Measurements from ENCODE around the gene SMYD2.
"Not testable (repeated sequence)": the region's sequence is repeated elsewhere in the genome, so short reads cannot be mapped to it uniquely, and the experiment has no call there.

SMYD2 gene

DNA sequence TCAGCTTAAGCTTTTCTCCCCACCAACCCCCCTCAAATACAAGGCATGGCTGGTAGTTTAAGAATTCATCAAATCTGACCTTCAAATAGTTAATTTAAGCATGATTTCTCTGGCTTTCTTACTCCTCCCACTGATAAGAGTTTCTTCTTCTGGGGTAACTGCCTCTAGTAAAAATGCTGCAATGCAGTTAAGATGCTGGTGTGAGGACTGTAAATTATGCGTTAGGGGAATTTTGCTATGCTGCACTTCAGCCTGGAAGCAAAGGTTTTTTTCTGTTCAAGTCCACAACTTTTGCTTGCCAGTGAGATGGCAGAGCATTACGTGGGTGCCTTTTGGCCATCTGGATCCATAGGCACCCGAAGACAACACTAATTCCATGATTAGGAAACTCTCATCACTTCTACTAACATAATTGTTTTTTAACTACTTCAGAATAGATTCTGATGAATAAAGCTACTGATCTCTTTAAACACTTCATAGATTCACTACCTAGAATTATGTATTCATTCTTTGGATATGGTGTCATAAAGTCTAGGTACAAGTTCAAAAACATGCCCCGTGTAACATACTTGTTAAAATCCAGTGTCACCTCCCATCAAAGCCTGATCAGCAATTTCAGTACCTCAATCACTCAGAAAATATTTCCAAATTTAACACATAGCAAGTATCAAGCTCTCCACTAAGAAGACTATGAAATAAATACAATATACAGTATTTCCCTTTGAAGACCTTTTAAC lies 8.8 kb upstream of the SMYD2 start:
- DNase-seq (ENCODE audit: extremely low read depth, low read depth), result no peak
- TF ChIP-seq, protein P1, sequence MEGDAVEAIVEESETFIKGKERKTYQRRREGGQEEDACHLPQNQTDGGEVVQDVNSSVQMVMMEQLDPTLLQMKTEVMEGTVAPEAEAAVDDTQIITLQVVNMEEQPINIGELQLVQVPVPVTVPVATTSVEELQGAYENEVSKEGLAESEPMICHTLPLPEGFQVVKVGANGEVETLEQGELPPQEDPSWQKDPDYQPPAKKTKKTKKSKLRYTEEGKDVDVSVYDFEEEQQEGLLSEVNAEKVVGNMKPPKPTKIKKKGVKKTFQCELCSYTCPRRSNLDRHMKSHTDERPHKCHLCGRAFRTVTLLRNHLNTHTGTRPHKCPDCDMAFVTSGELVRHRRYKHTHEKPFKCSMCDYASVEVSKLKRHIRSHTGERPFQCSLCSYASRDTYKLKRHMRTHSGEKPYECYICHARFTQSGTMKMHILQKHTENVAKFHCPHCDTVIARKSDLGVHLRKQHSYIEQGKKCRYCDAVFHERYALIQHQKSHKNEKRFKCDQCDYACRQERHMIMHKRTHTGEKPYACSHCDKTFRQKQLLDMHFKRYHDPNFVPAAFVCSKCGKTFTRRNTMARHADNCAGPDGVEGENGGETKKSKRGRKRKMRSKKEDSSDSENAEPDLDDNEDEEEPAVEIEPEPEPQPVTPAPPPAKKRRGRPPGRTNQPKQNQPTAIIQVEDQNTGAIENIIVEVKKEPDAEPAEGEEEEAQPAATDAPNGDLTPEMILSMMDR (IDR thresholded peaks at IDR 0.05; ENCODE audit: low read depth, low read length), result no peak

DNA sequence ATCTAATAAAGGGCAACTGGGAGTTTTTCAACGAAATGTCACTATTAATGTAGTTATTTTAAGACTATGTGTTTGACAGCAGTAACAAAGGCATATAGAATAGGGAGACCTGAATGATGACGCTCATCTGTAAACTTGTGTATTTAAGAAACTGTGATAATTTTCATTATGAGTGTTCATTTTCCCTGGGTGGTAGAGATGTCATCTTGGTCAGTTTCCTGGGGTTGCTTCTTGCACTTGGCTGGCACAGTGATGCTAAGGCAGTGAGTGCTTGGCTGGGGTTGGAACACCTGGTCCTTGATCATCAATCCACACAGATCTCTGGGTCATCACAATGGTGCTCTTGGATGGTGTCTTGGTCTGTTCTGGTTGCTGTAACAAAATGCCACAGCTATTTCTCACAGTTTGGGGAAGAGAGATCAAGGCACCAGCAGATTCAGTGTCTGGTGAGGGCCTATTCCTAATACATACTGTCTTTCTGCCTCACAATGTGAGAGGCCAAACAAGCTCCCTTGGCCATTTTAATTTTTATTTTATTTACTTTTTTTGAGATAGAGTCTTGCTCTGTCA lies 7.9 kb upstream of the SMYD2 start:
- TF ChIP-seq, protein P1 (IDR thresholded peaks at IDR 0.05; ENCODE audit: low read depth, low read length), result no peak
- DNase-seq (ENCODE audit: extremely low read depth, low read depth), result no peak

DNA sequence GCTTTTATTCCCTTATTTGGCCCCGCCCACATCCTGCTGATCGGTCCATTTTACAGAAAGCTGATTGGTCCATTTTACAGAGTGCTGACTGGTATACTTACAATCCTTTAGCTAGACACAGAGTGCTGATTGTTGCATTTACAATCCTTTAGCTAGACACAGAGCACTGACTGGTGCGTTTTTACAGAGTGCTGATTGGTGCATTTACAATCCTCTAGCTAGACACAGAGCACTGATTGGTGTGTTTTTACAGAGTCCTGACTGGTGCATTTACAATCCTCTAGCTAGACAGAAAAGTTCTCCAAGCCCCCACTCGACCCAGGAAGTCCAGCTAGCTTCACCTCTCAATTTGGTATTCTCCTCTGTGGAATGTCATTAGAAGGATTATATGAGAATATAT lies 5.3 kb upstream of the SMYD2 start:
- DNase-seq (ENCODE audit: extremely low read depth, low read depth), result not testable (repeated sequence)

DNA sequence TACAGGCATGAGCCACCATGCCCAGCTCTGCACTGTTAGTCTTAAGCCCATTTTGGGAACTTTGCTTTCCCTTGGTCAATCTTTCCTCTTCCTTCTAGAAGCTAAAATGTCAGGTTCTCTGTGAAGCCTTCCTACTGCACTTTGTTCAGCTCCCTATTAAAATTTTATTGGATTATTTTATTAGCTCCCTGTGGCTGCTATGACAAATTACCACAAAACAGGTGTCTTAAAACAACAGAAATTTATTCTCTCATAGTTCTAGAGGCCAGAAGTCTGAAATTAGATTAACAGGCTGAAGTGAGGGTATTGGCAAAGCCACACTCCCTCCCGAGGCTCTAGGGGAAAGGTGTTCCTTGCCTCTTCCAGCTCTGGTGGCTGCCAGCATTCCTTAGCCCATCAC lies 4.2 kb upstream of the SMYD2 start:
- TF ChIP-seq, protein P1 (IDR thresholded peaks at IDR 0.05; ENCODE audit: low read depth, low read length), result no peak
- DNase-seq (ENCODE audit: extremely low read depth, low read depth), result no peak

DNA sequence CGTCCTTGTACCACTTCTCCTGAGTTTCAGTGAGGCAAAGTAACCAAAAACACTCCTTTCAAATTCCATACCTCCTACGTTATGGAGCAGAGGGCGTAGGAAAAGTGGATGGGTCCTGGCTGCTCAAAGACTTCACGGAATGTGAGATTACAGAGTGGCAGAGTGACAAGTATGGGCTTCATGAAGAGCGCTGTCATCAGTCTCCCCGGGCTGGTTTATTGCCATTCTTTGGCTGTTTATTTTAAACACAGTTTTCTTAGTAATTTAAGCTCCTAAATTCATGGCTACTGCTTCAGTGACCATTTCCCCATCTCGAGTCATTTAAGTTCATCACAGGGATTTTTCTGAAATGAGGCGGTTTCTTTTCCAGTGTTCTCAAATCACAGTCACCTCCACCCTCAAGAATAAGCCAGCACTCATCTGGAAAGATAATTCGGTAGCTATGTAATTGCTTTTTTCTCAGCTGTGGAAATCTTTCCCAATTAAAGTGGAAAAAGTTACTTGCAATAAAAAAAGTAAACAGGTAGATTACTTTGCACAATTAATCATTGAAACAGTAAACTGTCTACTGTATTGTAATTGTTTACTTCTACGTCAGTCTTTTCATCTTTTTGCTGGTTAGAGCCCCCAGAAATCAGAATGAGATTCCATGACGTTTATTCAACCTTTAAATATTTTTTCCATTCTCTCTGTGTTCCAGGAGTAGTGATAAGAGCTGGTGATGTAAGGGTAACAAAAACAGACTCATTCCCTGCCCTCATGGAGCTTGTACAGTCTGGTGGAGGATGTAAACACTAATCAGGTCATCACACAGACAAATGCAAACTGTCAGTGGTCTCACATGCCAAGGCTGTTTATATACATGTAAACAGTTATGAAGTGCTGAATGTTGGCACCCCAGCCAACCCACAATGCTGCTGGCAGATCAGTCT lies 3.0 kb upstream of the SMYD2 start:
- TF ChIP-seq, protein P1 (IDR thresholded peaks at IDR 0.05; ENCODE audit: low read depth, low read length), result no peak
- no peak for DNase-seq (ENCODE audit: extremely low read depth, low read depth)

DNA sequence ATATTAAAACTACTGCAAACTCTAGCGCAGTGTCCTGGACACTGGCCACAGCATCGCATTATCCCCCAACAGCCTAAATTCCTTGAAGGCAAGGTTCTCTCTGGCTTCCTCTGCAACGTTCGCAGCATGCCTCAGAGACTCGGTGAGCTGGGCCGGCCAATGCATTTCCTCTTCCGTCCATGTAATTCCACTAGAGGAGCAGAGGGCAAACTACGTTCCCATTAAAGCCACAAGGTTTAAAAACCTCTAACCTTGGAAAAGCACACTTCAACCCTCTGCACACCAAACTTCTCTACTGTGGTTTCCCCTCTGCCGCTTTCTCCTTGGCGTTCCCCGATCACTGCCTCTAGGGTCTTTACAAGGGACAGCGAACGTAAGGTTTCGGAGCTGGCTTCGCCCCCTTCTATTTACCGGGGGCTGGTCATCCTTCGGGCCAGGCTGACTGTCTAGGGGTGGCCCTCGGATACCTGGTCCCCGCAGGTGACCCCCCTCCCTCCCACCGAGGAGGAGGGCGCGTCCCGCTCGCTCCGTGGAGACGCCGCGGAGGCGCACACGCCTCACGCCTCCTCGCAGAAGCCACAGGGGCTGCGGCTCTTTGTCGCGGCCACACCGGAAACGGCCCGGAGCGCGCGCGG lies 456 bp upstream of the SMYD2 start:
- TF ChIP-seq, protein P1 (IDR thresholded peaks at IDR 0.05; ENCODE audit: low read depth, low read length), result no peak
- DNase-seq (ENCODE audit: extremely low read depth, low read depth), result no peak

DNA sequence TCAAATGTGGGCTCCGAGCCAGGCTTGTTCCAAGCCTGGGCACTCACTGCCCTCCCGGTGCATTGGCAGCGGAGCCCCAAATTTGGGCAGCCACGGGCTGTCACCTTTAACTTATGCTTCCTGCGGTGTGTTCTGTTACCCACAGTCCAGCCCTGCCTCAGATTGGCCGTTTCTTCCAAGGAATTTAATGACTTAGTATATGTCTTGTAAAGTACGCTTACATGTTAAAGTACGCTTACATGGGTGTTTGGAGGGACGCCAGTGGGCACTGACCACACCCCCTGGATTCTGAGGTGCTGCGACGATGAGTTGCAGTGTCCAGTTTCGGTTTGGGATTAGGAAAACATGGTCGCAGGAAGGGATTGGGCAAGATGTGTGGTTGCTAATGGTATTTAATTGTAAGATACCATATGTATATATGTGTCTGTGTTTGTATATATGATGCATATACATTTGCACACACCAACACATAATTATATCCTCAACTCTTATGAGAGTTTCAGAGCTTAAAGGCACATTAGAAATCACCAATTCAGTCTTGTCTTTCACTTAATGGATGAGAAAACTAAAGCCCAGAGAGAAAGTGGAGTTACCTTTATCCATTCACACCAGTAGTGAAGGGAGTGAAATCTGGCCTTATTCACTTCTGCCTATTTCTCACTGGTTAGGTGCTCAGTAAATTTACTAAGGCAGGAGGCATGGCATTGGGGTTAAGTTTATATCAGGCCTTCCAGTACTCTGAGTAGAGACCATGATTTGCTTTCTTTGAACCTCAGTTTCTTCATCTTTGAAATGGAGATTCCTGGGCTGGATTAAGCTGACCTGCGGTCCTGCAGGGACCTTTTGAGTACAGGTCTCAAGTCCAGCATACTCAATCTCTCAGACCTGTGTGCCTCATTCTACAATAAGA lies 1.0 kb downstream of the SMYD2 start:
- no peak for DNase-seq (ENCODE audit: extremely low read depth, low read depth)
- TF ChIP-seq, protein P1 (IDR thresholded peaks at IDR 0.05; ENCODE audit: low read depth, low read length), result no peak

Data from AG09319 (cell line).